MM.1S (cell line): Measurements from ENCODE around the gene HNRNPLL.

Experiments used
- EZH2 ChIP-seq: fragments of 300-600 bp; sonication (generic); optimal IDR thresholded peaks from 2 replicates; pipeline ENCODE3; 2017; ENCODE audit warnings: low read depth, mild to moderate bottlenecking, antibody characterized with exemption, low read length, mixed read lengths
- TF ChIP-seq, protein P1 (sequence below): fragments of 300-600 bp; sonication (generic); IDR thresholded peaks from 2 replicates; pipeline ENCODE4 v1.5.1; 2016; ENCODE audit warnings: antibody characterized with exemption, low read length, mixed read lengths

- TF ChIP-seq, protein P1, sequence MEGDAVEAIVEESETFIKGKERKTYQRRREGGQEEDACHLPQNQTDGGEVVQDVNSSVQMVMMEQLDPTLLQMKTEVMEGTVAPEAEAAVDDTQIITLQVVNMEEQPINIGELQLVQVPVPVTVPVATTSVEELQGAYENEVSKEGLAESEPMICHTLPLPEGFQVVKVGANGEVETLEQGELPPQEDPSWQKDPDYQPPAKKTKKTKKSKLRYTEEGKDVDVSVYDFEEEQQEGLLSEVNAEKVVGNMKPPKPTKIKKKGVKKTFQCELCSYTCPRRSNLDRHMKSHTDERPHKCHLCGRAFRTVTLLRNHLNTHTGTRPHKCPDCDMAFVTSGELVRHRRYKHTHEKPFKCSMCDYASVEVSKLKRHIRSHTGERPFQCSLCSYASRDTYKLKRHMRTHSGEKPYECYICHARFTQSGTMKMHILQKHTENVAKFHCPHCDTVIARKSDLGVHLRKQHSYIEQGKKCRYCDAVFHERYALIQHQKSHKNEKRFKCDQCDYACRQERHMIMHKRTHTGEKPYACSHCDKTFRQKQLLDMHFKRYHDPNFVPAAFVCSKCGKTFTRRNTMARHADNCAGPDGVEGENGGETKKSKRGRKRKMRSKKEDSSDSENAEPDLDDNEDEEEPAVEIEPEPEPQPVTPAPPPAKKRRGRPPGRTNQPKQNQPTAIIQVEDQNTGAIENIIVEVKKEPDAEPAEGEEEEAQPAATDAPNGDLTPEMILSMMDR, result no peak
- no peak for TF ChIP-seq EZH2
These were observed 8.4 kb upstream of the HNRNPLL start for GRCh38 chr2:38610851-38611801.
